Measurements from ENCODE around the gene MAMDC2. TPM values are rescaled to one million over a fixed set of nuclear protein-coding genes. Genes with fewer than 3 reads are reported as not detected.

MAMDC2 gene
- total and polyA plus RNA-seq, 2 donors (not counting 1 experiment from before 2014, with no cell fraction given): 14.4 to 23.0 TPM

GRCh38 chr9:70259512-70259802, 215.8 kb downstream of the MAMDC2 start:
- Histone ChIP-seq H4K20me1 (ENCODE audit: control insufficient read depth, extremely low read depth, insufficient read depth, low read length) (no peaks in the 10 kb centered on the region), H3K9me3 (ENCODE audit: control insufficient read depth, insufficient read depth, low read depth, low read length) (no peaks in the 10 kb centered on the region), H2AFZ (ENCODE audit: low read length) (no peak overlapping the region), H3K27ac (ENCODE audit: insufficient read depth, low read length) (peak overlapping the region; percentile 99), H3K4me1 (ENCODE audit: control insufficient read depth, extremely low read depth, insufficient read depth, low read length) (peaks cover 12% of the 10 kb centered on the region), H3K79me2 (ENCODE audit: control insufficient read depth, insufficient read depth, low read length) (peaks cover 59% of the 10 kb centered on the region), H3K4me3 (replicated peaks in 1 of 4; ENCODE audit: control extremely low read depth in 1 of 4, insufficient read depth in 1 of 4, low read depth in 3 of 4, low read length in 4 of 4) (peak overlapping the region; percentile 78 to 94 (median 91)), H3K9ac (ENCODE audit: insufficient read depth, low read length) (peak overlapping the region; percentile 98), H3K36me3 (ENCODE audit: control insufficient read depth, insufficient read depth, low read length) (peaks cover 4% of the 10 kb centered on the region), H3K27me3 (ENCODE audit: control insufficient read depth, insufficient read depth, low read length) (no peaks in the 10 kb centered on the region), H3K4me2 (ENCODE audit: extremely low read depth, insufficient read depth, low read length) (peak overlapping the region; percentile 53)
- DNase-seq (ENCODE audit: low read depth in 2 of 2): no peak
- TF ChIP-seq CTCF (conservative IDR thresholded peaks at IDR 0.05 in 1 of 2, IDR thresholded peaks at IDR 0.05 in 1 of 2; ENCODE audit: low read depth in 1 of 2, low read length in 2 of 2) (no peak), EZH2 (IDR thresholded peaks at IDR 0.05; ENCODE audit: low read length, missing control alignments) (no peak)

- Histone ChIP-seq H3K9me3 (ENCODE audit: control insufficient read depth, insufficient read depth, low read depth, low read length) (no peaks in the 10 kb centered on the region), H3K9ac (ENCODE audit: insufficient read depth, low read length) (no peak overlapping the region), H3K36me3 (ENCODE audit: control insufficient read depth, insufficient read depth, low read length) (peaks cover 8% of the 10 kb centered on the region), H2AFZ (ENCODE audit: low read length) (no peak overlapping the region), H3K79me2 (ENCODE audit: control insufficient read depth, insufficient read depth, low read length) (peaks cover 64% of the 10 kb centered on the region), H3K4me3 (replicated peaks in 1 of 4; ENCODE audit: control extremely low read depth in 1 of 4, insufficient read depth in 1 of 4, low read depth in 3 of 4, low read length in 4 of 4) (peak overlapping the region; percentile 78 to 94 (median 91)), H3K4me2 (ENCODE audit: extremely low read depth, insufficient read depth, low read length) (peak overlapping the region; percentile 53), H4K20me1 (ENCODE audit: control insufficient read depth, extremely low read depth, insufficient read depth, low read length) (no peaks in the 10 kb centered on the region), H3K27ac (ENCODE audit: insufficient read depth, low read length) (peak overlapping the region; percentile 99), H3K4me1 (ENCODE audit: control insufficient read depth, extremely low read depth, insufficient read depth, low read length) (peaks cover 12% of the 10 kb centered on the region), H3K27me3 (ENCODE audit: control insufficient read depth, insufficient read depth, low read length) (no peaks in the 10 kb centered on the region)
- DNase-seq (ENCODE audit: low read depth in 2 of 2): no peak
- no peak for TF ChIP-seq EZH2 (IDR thresholded peaks at IDR 0.05; ENCODE audit: low read length, missing control alignments)
- no peak for TF ChIP-seq CTCF (conservative IDR thresholded peaks at IDR 0.05 in 1 of 2, IDR thresholded peaks at IDR 0.05 in 1 of 2; ENCODE audit: low read depth in 1 of 2, low read length in 2 of 2)
Observed at GRCh38 chr9:70260007-70260443, 216.4 kb downstream of the MAMDC2 start.

- no peak for DNase-seq (ENCODE audit: low read depth in 2 of 2)
- peaks cover 12% of the 10 kb centered on the region for H3K4me1 ChIP-seq (ENCODE audit: control insufficient read depth, extremely low read depth, insufficient read depth, low read length)
- H3K79me2 ChIP-seq (ENCODE audit: control insufficient read depth, insufficient read depth, low read length): peaks cover 64% of the 10 kb centered on the region
- peak overlapping the region; percentile 27 for H3K27ac ChIP-seq (ENCODE audit: insufficient read depth, low read length)
- no peak overlapping the region for H2AFZ ChIP-seq (ENCODE audit: low read length)
- TF ChIP-seq CTCF (conservative IDR thresholded peaks at IDR 0.05 in 1 of 2, IDR thresholded peaks at IDR 0.05 in 1 of 2; ENCODE audit: low read depth in 1 of 2, low read length in 2 of 2) (no peak), EZH2 (IDR thresholded peaks at IDR 0.05; ENCODE audit: low read length, missing control alignments) (no peak)
- H3K4me3 ChIP-seq (replicated peaks in 1 of 4; ENCODE audit: control extremely low read depth in 1 of 4, insufficient read depth in 1 of 4, low read depth in 3 of 4, low read length in 4 of 4): peak overlapping the region; percentile 78 to 94 (median 91)
- H3K9me3 ChIP-seq (ENCODE audit: control insufficient read depth, insufficient read depth, low read depth, low read length): no peaks in the 10 kb centered on the region
- no peak overlapping the region for H3K9ac ChIP-seq (ENCODE audit: insufficient read depth, low read length)
- H3K27me3 ChIP-seq (ENCODE audit: control insufficient read depth, insufficient read depth, low read length): no peaks in the 10 kb centered on the region
- H3K36me3 ChIP-seq (ENCODE audit: control insufficient read depth, insufficient read depth, low read length): peaks cover 10% of the 10 kb centered on the region
- H4K20me1 ChIP-seq (ENCODE audit: control insufficient read depth, extremely low read depth, insufficient read depth, low read length): no peaks in the 10 kb centered on the region
- H3K4me2 ChIP-seq (ENCODE audit: extremely low read depth, insufficient read depth, low read length): peak overlapping the region; percentile 60
Observed at GRCh38 chr9:70260606-70261005, 217.0 kb downstream of the MAMDC2 start.
